ENCODE data around the gene RXFP3. TPM values are rescaled to one million over a fixed set of nuclear protein-coding genes. Genes with fewer than 3 reads are reported as not detected.

The RXFP3 gene
- total RNA-seq, 1 experiment from 2014 or later, result not detected

DNA sequence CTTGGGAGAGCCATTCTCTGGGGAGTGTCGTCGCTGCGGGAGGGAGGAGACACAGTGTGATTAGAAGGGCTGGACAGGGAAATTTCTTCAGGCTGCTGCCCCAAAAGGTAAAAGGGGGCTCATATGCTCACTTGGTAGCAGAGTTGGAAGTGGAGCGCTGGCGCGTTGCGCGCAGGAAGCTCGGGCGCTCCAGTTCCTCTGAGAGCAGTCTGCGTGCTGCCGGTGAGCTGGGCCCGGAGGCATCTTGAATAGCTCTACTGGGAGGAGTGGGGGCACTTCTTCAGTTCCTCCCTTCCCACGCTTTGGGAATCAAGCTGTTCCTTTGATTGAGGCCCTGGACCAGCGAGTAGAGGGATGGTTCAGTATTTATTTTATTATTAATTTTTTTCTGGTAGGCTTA is 2.7 kb downstream of the RXFP3 start:
- no peaks in the 10 kb centered on the region for H3K36me3 ChIP-seq (ENCODE audit: insufficient read depth, low read length, poor library complexity, severe bottlenecking)
- no peak overlapping the region for H3K4me3 ChIP-seq (ENCODE audit: low read depth, low read length, poor library complexity, severe bottlenecking)
- BruUV-seq (replicated peaks), result no TSS peak
- intact Hi-C loops (cut with micrococcal nuclease; ENCODE audit: unreplicated experiment), result no loop called here
- DNase-seq (ENCODE audit: low spot score), result no peak
- ChIA-PET CTCF (interaction anchor here (0.6 kb wide), 1 partner anchor 354 kb away, joined by 3 read pairs; no protein-coding TSS in a partner anchor), POLR2A (ENCODE audit: low non-redundant PET) (no interaction called here)
- no peaks in the 10 kb centered on the region for H3K4me1 ChIP-seq (ENCODE audit: insufficient read depth, low read length, poor library complexity, severe bottlenecking)
- H3K27me3 ChIP-seq (replicated peaks; ENCODE audit: insufficient read depth, low read depth, low read length, poor library complexity), result peaks cover 81% of the 10 kb centered on the region
- H3K27ac ChIP-seq (ENCODE audit: low read depth, low read length, poor library complexity, severe bottlenecking), result no peak overlapping the region
- H3K9me3 ChIP-seq (ENCODE audit: low read depth, low read length, poor library complexity, severe bottlenecking), result no peaks in the 10 kb centered on the region
- no peak for TF ChIP-seq EZH2 (IDR thresholded peaks at IDR 0.05; ENCODE audit: borderline replicate concordance, low read depth, low read length, poor library complexity, severe bottlenecking)
- TF ChIP-seq, protein P1, sequence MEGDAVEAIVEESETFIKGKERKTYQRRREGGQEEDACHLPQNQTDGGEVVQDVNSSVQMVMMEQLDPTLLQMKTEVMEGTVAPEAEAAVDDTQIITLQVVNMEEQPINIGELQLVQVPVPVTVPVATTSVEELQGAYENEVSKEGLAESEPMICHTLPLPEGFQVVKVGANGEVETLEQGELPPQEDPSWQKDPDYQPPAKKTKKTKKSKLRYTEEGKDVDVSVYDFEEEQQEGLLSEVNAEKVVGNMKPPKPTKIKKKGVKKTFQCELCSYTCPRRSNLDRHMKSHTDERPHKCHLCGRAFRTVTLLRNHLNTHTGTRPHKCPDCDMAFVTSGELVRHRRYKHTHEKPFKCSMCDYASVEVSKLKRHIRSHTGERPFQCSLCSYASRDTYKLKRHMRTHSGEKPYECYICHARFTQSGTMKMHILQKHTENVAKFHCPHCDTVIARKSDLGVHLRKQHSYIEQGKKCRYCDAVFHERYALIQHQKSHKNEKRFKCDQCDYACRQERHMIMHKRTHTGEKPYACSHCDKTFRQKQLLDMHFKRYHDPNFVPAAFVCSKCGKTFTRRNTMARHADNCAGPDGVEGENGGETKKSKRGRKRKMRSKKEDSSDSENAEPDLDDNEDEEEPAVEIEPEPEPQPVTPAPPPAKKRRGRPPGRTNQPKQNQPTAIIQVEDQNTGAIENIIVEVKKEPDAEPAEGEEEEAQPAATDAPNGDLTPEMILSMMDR (conservative IDR thresholded peaks at IDR 0.05; ENCODE audit: low read depth, low read length), result no peak

DNA sequence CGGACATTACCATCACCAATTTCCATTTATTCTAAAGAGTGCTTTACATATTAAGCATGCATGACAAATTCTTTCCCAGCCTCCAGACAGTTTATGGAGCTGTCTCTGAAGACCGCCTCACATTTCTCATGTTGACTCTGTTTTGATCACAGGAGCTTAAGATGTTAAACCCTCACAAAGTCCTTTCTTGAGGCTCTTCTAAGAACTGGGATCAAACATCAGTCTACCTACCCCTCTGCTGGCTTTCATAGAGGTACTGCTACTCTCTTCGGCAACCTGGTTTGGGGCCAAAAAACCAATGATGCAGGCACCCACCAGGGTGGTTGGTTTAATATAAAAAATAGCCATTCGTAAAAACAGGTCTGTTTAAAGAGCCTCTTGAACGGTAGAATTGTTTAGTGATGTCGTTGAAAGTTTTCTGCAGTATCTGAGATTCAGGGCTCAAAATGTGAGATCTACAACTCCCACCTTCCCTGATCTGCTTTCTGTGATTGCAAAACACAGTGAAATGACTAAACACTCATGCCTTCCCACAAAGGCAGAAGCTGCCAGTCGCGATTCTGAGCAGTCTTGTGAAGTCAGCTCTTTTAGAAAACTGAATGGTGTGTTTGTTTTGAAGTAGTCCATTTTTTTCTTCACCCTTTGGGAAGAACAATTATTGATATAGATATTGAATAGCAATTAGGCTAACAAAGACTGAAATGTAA is 3.5 kb downstream of the RXFP3 start:
- Histone ChIP-seq H3K27me3 (replicated peaks; ENCODE audit: insufficient read depth, low read depth, low read length, poor library complexity) (peaks cover 84% of the 10 kb centered on the region), H3K36me3 (ENCODE audit: insufficient read depth, low read length, poor library complexity, severe bottlenecking) (no peaks in the 10 kb centered on the region), H3K4me1 (ENCODE audit: insufficient read depth, low read length, poor library complexity, severe bottlenecking) (no peaks in the 10 kb centered on the region), H3K27ac (ENCODE audit: low read depth, low read length, poor library complexity, severe bottlenecking) (no peak overlapping the region), H3K9me3 (ENCODE audit: low read depth, low read length, poor library complexity, severe bottlenecking) (no peaks in the 10 kb centered on the region), H3K4me3 (ENCODE audit: low read depth, low read length, poor library complexity, severe bottlenecking) (no peak overlapping the region)
- ChIA-PET CTCF (interaction anchor here (0.6 kb wide), 1 partner anchor 355 kb away, joined by 3 read pairs; no protein-coding TSS in a partner anchor), POLR2A (ENCODE audit: low non-redundant PET) (no interaction called here)
- BruUV-seq (replicated peaks), result no TSS peak
- peak; percentile 6 for TF ChIP-seq EZH2 (IDR thresholded peaks at IDR 0.05; ENCODE audit: borderline replicate concordance, low read depth, low read length, poor library complexity, severe bottlenecking)
- TF ChIP-seq, protein P1 (conservative IDR thresholded peaks at IDR 0.05; ENCODE audit: low read depth, low read length), result no peak
- intact Hi-C loops (cut with micrococcal nuclease; ENCODE audit: unreplicated experiment), result no loop called here
- DNase-seq (ENCODE audit: low spot score), result no peak

DNA sequence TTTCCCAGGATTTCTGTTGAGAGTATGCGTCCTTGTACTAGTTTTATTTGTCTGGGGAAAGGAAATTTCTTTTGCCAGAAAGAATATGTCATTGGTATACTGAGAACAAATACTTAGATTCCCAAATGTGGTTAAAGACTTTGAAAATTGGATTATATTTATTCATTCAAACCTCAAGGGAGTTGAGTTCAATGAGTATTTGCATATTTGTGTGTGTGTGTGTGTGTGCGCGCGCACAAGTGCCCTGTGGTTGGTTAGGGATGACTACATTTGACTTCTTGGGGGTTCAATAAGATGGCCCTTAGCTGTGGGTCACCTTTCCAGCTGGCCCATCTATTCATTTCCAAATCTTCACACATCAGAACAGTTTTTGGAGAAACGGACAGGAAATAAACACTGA is 4.9 kb downstream of the RXFP3 start:
- no peaks in the 10 kb centered on the region for H3K9me3 ChIP-seq (ENCODE audit: low read depth, low read length, poor library complexity, severe bottlenecking)
- ChIA-PET POLR2A (ENCODE audit: low non-redundant PET) (no interaction called here), CTCF (no interaction called here)
- H3K4me3 ChIP-seq (ENCODE audit: low read depth, low read length, poor library complexity, severe bottlenecking), result no peak overlapping the region
- H3K36me3 ChIP-seq (ENCODE audit: insufficient read depth, low read length, poor library complexity, severe bottlenecking), result no peaks in the 10 kb centered on the region
- TF ChIP-seq EZH2 (IDR thresholded peaks at IDR 0.05; ENCODE audit: borderline replicate concordance, low read depth, low read length, poor library complexity, severe bottlenecking), result no peak
- TF ChIP-seq, protein P1 (conservative IDR thresholded peaks at IDR 0.05; ENCODE audit: low read depth, low read length), result no peak
- peaks cover 88% of the 10 kb centered on the region for H3K27me3 ChIP-seq (replicated peaks; ENCODE audit: insufficient read depth, low read depth, low read length, poor library complexity)
- intact Hi-C loops (cut with micrococcal nuclease; ENCODE audit: unreplicated experiment), result no loop called here
- no peaks in the 10 kb centered on the region for H3K4me1 ChIP-seq (ENCODE audit: insufficient read depth, low read length, poor library complexity, severe bottlenecking)
- no TSS peak for BruUV-seq (replicated peaks)
- no peak overlapping the region for H3K27ac ChIP-seq (ENCODE audit: low read depth, low read length, poor library complexity, severe bottlenecking)
- DNase-seq (ENCODE audit: low spot score), result peak; percentile 8

Data from A673 (cell line).